ENCODE results near the gene GABARAP. TPM values are rescaled to one million over a fixed set of nuclear protein-coding genes. Genes with fewer than 3 reads are reported as not detected.

Gene GABARAP
- total and polyA plus RNA-seq, 2 of the 13 experiments (the other 11 are each of a cell fraction or from before 2014, with no cell fraction given) = 161 to 310 TPM

DNA sequence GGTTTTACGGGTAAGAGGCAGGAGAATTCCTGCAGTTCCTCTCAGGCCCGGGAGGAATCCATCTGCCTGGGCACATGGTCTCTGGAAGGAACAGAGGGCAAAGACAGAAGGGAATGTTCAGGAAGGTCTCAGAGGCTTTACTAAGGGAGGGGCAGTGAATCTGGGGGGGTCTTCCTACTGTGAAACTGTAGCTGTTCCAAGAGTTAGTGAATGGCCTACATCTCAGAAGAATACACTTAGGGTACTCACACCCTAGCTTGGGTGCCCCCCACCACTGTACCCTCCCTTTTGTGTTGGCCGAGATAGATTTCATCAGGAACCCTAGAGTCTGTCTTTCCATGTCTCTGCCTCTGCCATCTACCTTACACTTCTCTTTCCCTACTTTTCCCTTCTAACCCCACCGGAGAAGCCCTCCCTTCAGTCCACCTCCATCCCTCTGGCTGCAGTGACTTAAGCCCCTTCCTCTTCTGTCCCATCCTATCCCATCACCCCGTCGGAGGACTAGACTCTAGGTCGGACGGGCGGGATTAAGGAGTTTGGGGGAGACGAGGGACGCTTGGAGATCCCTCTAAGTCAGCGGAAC is 22.9 kb downstream of the GABARAP start (continued):
- no peak for TF ChIP-seq ZNF326 (CRISPR knock-in tag; IDR thresholded peaks at IDR 0.05; ENCODE audit: borderline replicate concordance)
- no peak for TF ChIP-seq RCOR2 (CRISPR knock-in tag; IDR thresholded peaks at IDR 0.05)
- TF ChIP-seq MZF1 (CRISPR knock-in tag; IDR thresholded peaks at IDR 0.05; ENCODE audit: borderline replicate concordance) = peak; percentile 81; the same call in 1 of the 2 replicates
- no peak for TF ChIP-seq ZNF772 (CRISPR knock-in tag; IDR thresholded peaks at IDR 0.05)

DNA sequence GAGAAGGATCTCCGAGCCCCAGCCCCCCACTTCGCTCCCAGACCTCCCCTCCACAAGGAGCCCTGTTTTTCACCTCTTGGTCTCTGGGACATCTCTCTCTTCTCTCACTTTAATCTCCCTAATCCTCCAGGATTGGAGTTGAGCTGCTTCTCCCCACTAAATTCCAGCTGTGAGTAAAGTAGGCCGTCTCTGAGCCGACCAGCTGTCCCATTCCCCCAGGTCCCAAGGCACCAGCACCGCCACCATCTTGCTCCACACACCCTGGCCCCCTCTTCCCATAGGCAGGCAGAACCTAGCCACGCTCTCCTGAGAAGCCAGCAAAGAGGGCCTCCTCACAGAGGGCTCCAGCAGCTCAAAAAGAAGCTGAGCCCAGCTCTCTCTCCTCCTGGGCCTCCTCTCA is 23.5 kb downstream of the GABARAP start:
- POLR2A ChIA-PET = interaction anchor here (0.6 to 4.3 kb wide), 5 partner anchors 16 to 132 kb away, joined by 3 to 76 read pairs (median 5); partner anchors contain the start of genes ASGR1, ASGR2 and DVL2
- Histone ChIP-seq H2AFZ (ENCODE audit: low read length) (no peak overlapping the region), H3K27ac (ENCODE audit: extremely low read length, insufficient read depth, low read length) (no peak overlapping the region), H3K36me3 (replicated peaks in 1 of 2; ENCODE audit: control insufficient read depth in 1 of 2, insufficient read depth in 2 of 2, low read length in 2 of 2) (peaks cover 5 to 29% of the 10 kb centered on the region in 2 experiments; a peak in 4 of 5 replicates), H3K79me2 (ENCODE audit: insufficient read depth, low read length) (peaks cover 14% of the 10 kb centered on the region), H3K4me2 (ENCODE audit: low read depth, low read length) (peak overlapping the region; percentile 99), H3K4me3 (replicated peaks in 1 of 3; ENCODE audit: insufficient read depth in 1 of 3, low read depth in 2 of 3, low read length in 3 of 3) (peak overlapping the region; percentile 73 to 93 (median 90)), H3K4me1 (ENCODE audit: insufficient read depth, low read length) (peaks cover 72% of the 10 kb centered on the region), H3K9ac (ENCODE audit: insufficient read depth, low read depth, low read length) (peak overlapping the region; percentile 90), H4K20me1 (ENCODE audit: insufficient read depth, low read length) (peaks cover 10% of the 10 kb centered on the region; the same call in 1 of the 2 replicates), H3K27me3 (ENCODE audit: control insufficient read depth in 1 of 2, insufficient read depth in 2 of 2, low read length in 2 of 2) (peaks cover 0 to 4% of the 10 kb centered on the region in 2 experiments; a peak in 2 of 5 replicates), H3K9me3 (ENCODE audit: low read length) (no peaks in the 10 kb centered on the region)
- DNase-seq (ENCODE audit: low spot score) (no peak), FAIRE-seq (no peak), ATAC-seq (no peak)
- intact Hi-C loops (cut with micrococcal nuclease; ENCODE audit: unreplicated experiment) (no loop called here), in situ Hi-C loops (cut with HindIII; ENCODE audit: extremely low pct_ligation_motif_present, low pct_unique_long_range_greater_than_20kb) (loop anchor here (5.0 kb wide), 1 partner anchor 41 kb away; the partner anchor contains the start of gene ASGR1)
- peak; percentile 11 for TF ChIP-seq YY1 (IDR thresholded peaks at IDR 0.05; ENCODE audit: insufficient read depth, insufficient replicate concordance, low read depth, low read length)
- TF ChIP-seq TARDBP (CRISPR knock-in tag; IDR thresholded peaks at IDR 0.05) = no peak
- 0 out of 2 replicates have a peak, but pooled peaks have one; percentile 45 for TF ChIP-seq EED (CRISPR knock-in tag; IDR thresholded peaks at IDR 0.05)
- 29% methylated on average over 6 of the region's 6 CpGs for WGBS (ENCODE audit: low lambda C conversion rate)
- no TSS peak for BruUV-seq (replicated peaks)
- CTCF ChIA-PET (ENCODE audit: low intra/inter-chr PET ratio, low total read pairs) = no interaction called here
